Germinal center (tissue), 1 donor: ENCODE results near the gene DPF3.

Experiments used
- DNase-seq: peaks from one replicate; pipeline ENCODE4 v3.0.0; 2012; ENCODE audit warnings: mixed read lengths, low spot score

DPF3 gene

DNA sequence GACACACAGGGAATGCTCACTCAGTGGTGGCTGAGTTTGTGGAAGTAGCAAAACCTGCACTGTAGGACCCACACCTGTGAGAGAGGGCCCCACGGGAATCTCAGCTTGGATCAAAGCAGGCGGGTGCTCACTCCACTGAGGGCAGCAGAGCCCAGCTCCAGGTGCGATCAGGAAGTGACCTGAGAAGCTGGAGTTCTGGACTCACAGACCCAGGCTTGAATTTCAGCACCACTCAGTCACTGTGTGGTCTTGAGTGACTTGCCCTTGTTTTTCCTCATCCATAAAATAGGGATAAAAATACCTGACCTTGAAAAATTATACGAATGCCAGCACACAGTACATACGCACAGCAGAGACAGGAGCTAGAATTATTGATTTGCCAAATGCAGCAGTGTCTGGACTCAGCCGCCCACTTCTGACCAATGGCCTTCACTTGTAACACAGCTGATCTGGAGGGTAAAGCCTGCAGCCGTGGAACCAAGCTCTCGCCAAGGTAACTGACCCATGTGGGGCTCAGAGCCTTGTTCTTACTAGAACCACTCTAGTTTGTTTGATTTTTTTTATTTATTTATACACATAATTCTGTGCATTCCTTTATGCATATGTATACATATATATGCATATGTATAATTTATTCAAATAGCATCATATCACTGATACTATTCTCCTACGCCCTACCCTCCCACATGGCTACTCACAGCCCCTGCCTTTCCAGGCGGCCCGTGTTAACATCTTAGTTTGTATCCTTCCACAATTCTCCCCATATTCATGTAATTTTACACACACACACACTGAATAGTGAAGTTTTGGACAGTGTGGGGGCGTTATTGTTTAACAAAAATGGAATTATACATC, 53.9 kb downstream of the DPF3 start:
- DNase-seq = no peak

DNA sequence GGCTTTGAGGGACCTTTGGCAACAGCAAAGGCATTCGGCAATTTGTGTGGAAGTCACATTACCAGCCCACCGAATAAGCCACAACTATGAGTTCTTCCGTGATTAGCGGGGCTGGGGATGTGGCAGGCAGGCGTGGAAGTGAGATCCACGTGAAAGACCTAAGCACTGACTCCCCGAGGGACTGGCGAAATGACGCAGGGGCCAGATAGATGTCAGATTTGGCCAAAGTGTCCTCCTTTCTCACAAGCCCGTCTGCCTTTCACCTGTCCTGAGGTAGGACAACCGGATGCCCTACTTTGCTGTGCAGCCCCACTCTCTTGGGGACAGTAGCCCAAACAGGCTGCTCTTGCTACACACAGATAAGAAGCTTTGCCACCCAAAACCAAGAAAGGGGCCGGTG, 54.5 kb downstream of the DPF3 start:
- no peak for DNase-seq

DNA sequence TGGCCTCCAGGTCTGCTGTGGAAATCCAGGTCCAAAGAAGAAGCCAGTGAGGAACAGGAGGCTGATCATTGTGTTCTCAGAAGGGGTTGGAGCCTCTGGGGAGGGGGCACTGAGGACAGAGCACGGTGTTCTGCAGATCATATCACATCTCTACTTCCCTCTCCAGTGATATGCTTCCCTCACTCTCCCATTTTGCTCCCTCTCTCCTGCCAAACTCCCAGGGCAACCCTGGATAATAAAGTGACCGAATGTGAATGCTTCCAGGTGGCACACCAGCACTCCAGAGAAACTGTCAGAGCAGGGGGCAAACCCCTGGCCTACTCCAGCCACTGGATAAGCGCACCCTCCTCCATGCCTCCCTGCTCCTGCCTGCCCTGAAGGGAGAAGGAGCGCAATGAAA, 57.8 kb downstream of the DPF3 start:
- DNase-seq = no peak

DNA sequence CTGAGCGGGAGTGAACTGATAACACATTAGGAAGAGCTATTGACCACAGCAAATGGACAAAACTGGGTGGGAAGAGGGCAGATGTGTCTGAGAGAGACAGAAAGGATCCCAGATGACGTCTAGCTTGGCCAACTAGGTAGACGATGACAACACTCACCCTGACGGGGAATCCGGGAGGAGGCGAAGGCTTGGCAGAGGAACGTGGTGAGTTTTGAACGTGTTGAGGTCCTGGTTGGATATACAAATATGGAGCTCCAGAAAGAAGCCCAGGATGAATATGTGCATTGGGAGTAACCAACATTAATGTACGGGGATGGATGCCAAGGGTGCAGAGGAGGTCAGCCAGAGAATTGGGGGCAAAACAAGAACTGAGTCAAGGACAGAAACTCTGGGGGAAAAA, 60.7 kb downstream of the DPF3 start:
- no peak for DNase-seq

- DNase-seq = no peak
These were observed 62.9 kb downstream of the DPF3 start for GRCh38 chr14:72830786-72831594.

- DNase-seq = no peak
These were observed 63.5 kb downstream of the DPF3 start for GRCh38 chr14:72830356-72830755.

DNA sequence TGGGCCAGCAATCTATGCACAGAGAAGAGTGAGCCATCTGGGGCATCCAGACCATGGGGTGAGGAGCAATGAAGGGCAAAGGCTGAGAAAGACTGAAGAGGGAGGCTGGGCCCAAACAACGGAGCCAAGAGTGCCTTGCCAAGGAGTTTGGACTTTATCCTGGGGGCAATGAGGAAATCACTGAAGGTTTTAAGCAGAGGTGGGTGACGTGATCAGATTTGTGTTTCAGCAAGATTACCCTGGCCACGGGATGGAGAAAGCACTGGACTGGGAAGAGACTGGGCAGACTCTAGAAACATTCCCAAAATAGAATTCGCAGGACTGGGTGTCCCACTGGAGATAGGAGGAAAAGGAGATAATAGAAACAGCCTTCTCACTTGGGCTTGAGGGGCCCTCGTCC, 65.3 kb downstream of the DPF3 start:
- DNase-seq = no peak

- no peak for DNase-seq
These were observed 67.9 kb downstream of the DPF3 start for GRCh38 chr14:72826039-72826438.

- DNase-seq = no peak
These were observed 68.4 kb downstream of the DPF3 start for GRCh38 chr14:72825486-72825885.

- DNase-seq = no peak
These were observed 69.8 kb downstream of the DPF3 start for GRCh38 chr14:72824051-72824450.

DNA sequence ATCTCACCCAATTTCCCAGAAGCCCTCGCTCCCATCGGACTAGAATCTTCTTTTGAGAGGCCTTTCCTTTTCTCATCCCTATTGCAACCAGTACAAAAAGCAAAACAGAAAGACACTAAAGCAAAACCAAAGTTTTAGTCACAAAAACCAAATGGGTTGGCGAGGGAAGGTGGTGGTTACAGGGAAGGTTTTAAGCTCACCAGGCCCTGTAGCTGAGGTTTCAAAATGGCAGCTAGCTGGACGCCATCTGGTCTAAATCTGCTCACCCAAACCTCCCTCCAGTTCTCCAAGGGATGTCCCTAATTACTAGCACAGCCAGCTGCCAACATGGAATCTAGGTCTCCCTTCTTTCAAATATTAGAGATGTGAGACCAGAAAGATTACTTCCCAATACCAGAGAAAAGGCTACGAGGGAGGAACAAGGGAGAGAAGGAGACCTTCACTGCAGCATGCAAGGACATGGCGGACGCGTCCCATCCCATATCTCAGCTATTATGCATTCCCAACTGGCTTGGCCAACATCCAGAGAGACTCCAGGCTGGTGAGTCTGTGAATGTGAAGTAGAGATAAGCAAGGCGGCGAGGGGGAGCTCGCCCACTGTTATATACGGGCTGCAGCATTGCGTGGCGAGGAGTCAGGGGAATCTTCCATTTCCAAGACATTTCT, 70.8 kb downstream of the DPF3 start:
- no peak for DNase-seq

- DNase-seq = no peak
These were observed 74.9 kb downstream of the DPF3 start for GRCh38 chr14:72818998-72819397.

- no peak for DNase-seq
These were observed 77.6 kb downstream of the DPF3 start for GRCh38 chr14:72816287-72816686.

- no peak for DNase-seq
These were observed 78.5 kb downstream of the DPF3 start for GRCh38 chr14:72815430-72815829.

- DNase-seq = no peak
These were observed 81.5 kb downstream of the DPF3 start for GRCh38 chr14:72812292-72812851.

- no peak for DNase-seq
These were observed 83.7 kb downstream of the DPF3 start for GRCh38 chr14:72810201-72810600.

DNA sequence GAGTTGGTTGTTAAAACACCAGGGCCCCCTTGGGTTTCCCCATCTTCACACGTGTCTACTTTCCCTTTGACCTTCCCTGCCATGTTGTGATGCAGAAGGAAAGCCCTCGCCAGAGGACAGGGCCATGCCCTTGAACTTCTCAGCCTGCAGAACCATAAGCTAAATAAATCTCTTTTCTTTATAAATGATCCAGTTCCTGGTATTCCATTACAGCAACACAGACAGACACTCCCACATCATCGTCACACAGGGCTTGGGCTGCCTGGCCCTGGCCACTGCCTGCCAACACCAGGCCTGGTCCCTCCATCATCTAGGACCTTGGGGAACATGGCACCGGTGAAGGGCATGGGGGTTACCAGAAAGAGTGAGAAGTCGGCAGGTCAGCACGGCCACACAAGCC, 84.8 kb downstream of the DPF3 start:
- DNase-seq = no peak

- DNase-seq = no peak
These were observed 85.3 kb downstream of the DPF3 start for GRCh38 chr14:72808564-72808963.

- no peak for DNase-seq
These were observed 91.3 kb downstream of the DPF3 start for GRCh38 chr14:72802588-72802946.

DNA sequence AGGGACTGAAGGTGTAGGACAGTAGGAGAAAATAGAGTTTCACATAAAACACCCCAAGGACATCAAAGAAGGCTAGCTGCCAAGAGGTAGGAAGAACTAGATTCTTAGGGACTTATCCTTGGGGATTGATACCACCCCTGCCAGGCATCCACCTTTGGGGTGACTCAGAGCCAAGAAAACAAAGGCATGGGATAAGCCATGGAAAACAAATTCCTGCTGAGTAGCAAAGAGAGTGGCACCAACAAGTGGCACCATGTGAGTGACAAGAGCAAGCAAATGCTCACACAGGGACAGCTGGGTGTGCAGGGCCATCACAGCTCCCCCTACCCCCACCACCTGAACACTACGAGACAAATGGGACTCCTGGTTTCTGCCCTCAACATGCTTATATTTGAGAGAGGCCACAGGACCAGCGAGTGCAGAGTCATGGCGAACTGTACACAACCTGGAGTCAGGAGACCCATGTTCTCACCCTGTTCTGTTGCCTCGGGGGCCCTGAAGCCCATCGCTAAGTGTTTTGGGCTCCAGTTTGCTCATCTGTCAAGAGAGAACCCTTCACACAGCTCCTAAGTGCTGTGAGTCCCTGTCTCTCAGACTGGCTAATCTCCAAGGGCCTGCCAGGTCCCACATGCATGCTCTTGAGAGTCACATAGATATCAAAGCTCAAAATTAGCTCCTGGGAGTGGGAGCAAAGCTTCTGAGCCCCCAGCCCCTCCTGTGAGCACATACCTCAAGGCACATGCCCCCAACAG, 91.9 kb downstream of the DPF3 start:
- no peak for DNase-seq

DNA sequence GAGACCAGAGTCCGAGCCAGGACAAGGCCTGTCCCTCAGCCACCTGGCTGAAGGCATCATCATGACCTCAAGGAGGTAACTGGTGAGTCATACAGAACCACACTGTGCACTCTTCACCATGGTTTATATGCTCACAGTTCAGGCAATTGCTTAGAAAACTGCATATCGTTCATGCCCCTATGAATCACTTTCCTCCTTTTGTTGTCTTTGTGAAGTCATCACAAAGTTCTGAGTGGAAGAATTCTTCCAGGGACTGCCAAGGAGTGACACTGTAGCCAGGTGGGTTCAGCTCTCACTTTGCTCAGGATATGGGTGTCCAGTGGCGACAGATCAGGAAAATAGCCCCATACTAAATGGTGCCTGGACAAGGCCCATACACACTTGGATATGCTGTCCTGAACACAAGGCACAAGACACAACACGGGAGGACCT, 92.5 kb downstream of the DPF3 start:
- no peak for DNase-seq

GRCh38 chr14:72800848-72801370, 93.0 kb downstream of the DPF3 start:
- no peak for DNase-seq
